RWPE1 (cell line): ENCODE data around the gene KSR1.
"Not testable (repeated sequence)": the region's sequence is repeated elsewhere in the genome, so short reads cannot be mapped to it uniquely, and the experiment has no call there.

Experiments used
- CTCF ChIA-PET: fragments of 350-600 bp; sonication (Branson Sonifier 250); formaldehyde crosslinking; extraction: SDS; loops from one replicate; lab custom pipeline; 2021; lab: Yijun Ruan, JAX
- POLR2A ChIA-PET: fragments of 400-600 bp; formaldehyde crosslinking; extraction: SDS; loops from one replicate; lab custom pipeline; 2020; ENCODE audit warnings: antibody characterized with exemption; ENCODE audit not compliant: low non-redundant PET; lab: Yijun Ruan, JAX
- DNase-seq: peaks from one replicate; pipeline ENCODE4 v3.0.0; 2012; ENCODE audit warnings: low spot score
- H3K27ac ChIP-seq: fragments of 450-650 bp; 2 replicates; pipeline ENCODE4 v1.5.1; 2017
- CTCF ChIP-seq: fragments of 450-650 bp; conservative IDR thresholded peaks from 2 replicates; pipeline ENCODE4 v1.5.1; 2017; ENCODE audit warnings: low read depth, mild to moderate bottlenecking

KSR1 gene

GRCh38 chr17:27664606-27664965, 208.3 kb downstream of the KSR1 start:
- no peak for TF ChIP-seq CTCF
- ChIA-PET POLR2A (no interaction called here), CTCF (interaction anchor here (0.5 to 0.8 kb wide), 3 partner anchors 10 to 374 kb away, joined by 3 to 5 read pairs (median 3); no protein-coding TSS in a partner anchor)
- H3K27ac ChIP-seq, result no peak overlapping the region
- DNase-seq, result no peak

GRCh38 chr17:27665549-27665948, 209.3 kb downstream of the KSR1 start:
- DNase-seq, result no peak
- no peak overlapping the region for H3K27ac ChIP-seq
- ChIA-PET CTCF (interaction anchor here (0.9 to 1.9 kb wide), 2 partner anchors 11 to 62 kb away, joined by 3 to 7 read pairs; no protein-coding TSS in a partner anchor), POLR2A (no interaction called here)
- no peak for TF ChIP-seq CTCF

GRCh38 chr17:27666270-27666669, 210.0 kb downstream of the KSR1 start:
- POLR2A ChIA-PET, H3K27ac ChIP-seq, DNase-seq: not testable (repeated sequence)
- CTCF ChIA-PET, result interaction anchor here (0.7 to 1.9 kb wide), 2 partner anchors 11 to 88 kb away, joined by 5 to 7 read pairs; no protein-coding TSS in a partner anchor

GRCh38 chr17:27666831-27667560, 210.7 kb downstream of the KSR1 start:
- no peak for DNase-seq
- TF ChIP-seq CTCF, result no peak
- H3K27ac ChIP-seq, result no peak overlapping the region
- CTCF ChIA-PET, result interaction anchor here (0.7 to 1.9 kb wide), 2 partner anchors 12 to 87 kb away, joined by 5 to 7 read pairs; no protein-coding TSS in a partner anchor
- POLR2A ChIA-PET, result no interaction called here

- no peak overlapping the region for H3K27ac ChIP-seq
- no peak for DNase-seq
- POLR2A ChIA-PET, result no interaction called here
- no peak for TF ChIP-seq CTCF
- CTCF ChIA-PET, result no interaction called here
These were observed 211.6 kb downstream of the KSR1 start for GRCh38 chr17:27667656-27668487.

- no peak for DNase-seq
- TF ChIP-seq CTCF, result no peak
- no peak overlapping the region for H3K27ac ChIP-seq
- POLR2A ChIA-PET, result no interaction called here
- CTCF ChIA-PET, result no interaction called here
These were observed 212.2 kb downstream of the KSR1 start for GRCh38 chr17:27668488-27668823.
